LHCN-M2 (cell line): ENCODE results near the gene PDYN. TPM values are rescaled to one million over a fixed set of nuclear protein-coding genes. Genes with fewer than 3 reads are reported as not detected.

Experiments used
- DNase-seq: peaks from one replicate; pipeline ENCODE4 v3.0.0-alpha.2; 2012; ENCODE audit warnings: low read depth
- total RNA-seq: library from RNA; depleted of rRNA; stranded (reverse); fragments of >200 nt; gene quantifications from 2 replicates; pipeline ENCODE4 v1.2.3, GENCODE V29; 2014

The PDYN gene
- total RNA-seq, 1 experiment from 2014 or later: not detected

GRCh38 chr20:1995531-1996310 is 1.9 kb upstream of the PDYN start:
- no peak for DNase-seq

GRCh38 chr20:1994627-1995026 is 769 bp upstream of the PDYN start:
- no peak for DNase-seq

GRCh38 chr20:1992359-1993110 is 1.3 kb downstream of the PDYN start:
- DNase-seq: no peak

GRCh38 chr20:1987826-1988225 is 6.0 kb downstream of the PDYN start:
- DNase-seq: peak; percentile 4

GRCh38 chr20:1983301-1983700 is 10.6 kb downstream of the PDYN start:
- DNase-seq: no peak

GRCh38 chr20:1982686-1983085 is 11.2 kb downstream of the PDYN start:
- no peak for DNase-seq

GRCh38 chr20:1979106-1979778 is 14.6 kb downstream of the PDYN start:
- DNase-seq: no peak

GRCh38 chr20:1975291-1975690 is 18.6 kb downstream of the PDYN start:
- DNase-seq: no peak

- DNase-seq: no peak
These were observed 20.0 kb downstream of the PDYN start for GRCh38 chr20:1973601-1974440.

- no peak for DNase-seq
These were observed 21.8 kb downstream of the PDYN start for GRCh38 chr20:1971893-1972586.

GRCh38 chr20:1968964-1969363 is 24.9 kb downstream of the PDYN start:
- DNase-seq: no peak

GRCh38 chr20:1965520-1966351 is 28.1 kb downstream of the PDYN start:
- peak; percentile 40 for DNase-seq

- DNase-seq: no peak
These were observed 29.0 kb downstream of the PDYN start for GRCh38 chr20:1964659-1965405.

- no peak for DNase-seq
These were observed 29.8 kb downstream of the PDYN start for GRCh38 chr20:1964061-1964460.

GRCh38 chr20:1961374-1961773 is 32.5 kb downstream of the PDYN start:
- DNase-seq: no peak

- DNase-seq: no peak
These were observed 34.7 kb downstream of the PDYN start for GRCh38 chr20:1959156-1959555.

- no peak for DNase-seq
These were observed 35.4 kb downstream of the PDYN start for GRCh38 chr20:1958426-1958825.

GRCh38 chr20:1955217-1955616 is 38.6 kb downstream of the PDYN start:
- no peak for DNase-seq

- no peak for DNase-seq
These were observed 40.2 kb downstream of the PDYN start for GRCh38 chr20:1953621-1954020.
